ENCODE results near the gene STAP2. TPM values are rescaled to one million over a fixed set of nuclear protein-coding genes. Genes with fewer than 3 reads are reported as not detected.

STAP2 gene
- total and polyA plus RNA-seq, 10 of the 15 experiments (the other 5 are each of a cell fraction or from before 2014, with no cell fraction given): 0.84 to 22.4 (median 15.2) TPM

DNA sequence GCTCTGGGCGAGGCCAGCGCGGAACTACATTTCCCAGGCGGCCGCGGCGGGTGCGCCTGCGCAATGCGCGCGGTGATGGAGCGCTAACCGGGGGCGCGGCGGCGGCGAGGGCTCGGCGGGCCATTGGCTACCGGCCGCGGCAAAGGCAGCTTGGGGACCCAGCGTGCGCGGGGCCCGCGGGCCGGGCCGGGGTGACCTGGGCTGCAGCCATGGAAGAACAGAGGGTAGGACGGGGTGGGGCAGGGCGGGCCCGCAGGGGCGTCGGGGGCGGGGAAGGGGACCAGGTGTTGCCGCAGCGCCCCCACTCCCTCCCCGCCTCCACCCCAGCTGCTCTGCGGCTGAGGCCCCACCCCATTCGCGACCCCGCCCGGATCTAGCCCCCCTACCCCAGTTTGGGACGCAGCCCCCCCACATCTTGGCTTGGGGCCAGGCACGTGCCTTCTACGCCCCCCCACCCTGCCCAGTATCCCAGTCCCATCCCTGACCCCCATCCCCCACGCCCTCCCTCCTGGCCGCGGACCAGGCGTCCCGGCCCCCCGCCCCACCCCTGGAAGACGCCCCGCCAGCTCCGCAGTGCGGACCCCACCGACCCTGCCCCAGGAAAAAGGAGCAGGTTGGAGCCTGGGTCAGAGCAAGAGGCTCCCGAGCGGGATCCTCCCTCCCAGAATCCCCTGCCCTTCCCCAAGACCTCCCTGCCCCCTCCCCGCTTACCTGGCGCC, 33.9 kb downstream of the STAP2 start, which contains the start of gene FSD1:
FSD1 (plus strand) TSS at position 61 of the 719 bp plus-strand sequence; CDS start at position 210, 149 bp downstream.
- 0 out of 2 replicates have a peak within 1 kb of the TSS, but pooled peaks have one; percentile 33 for H3K4me2 ChIP-seq (ENCODE audit: control insufficient read depth, insufficient read depth)
- no peak for TF ChIP-seq RAD51 (IDR thresholded peaks at IDR 0.05)
- TF ChIP-seq PAX5 (IDR thresholded peaks at IDR 0.05; ENCODE audit: borderline replicate concordance, low read depth, low read length): no peak
- no peak for TF ChIP-seq MXI1 (IDR thresholded peaks at IDR 0.05; ENCODE audit: low read depth, low read length)
- no peak for TF ChIP-seq FOS (IDR thresholded peaks at IDR 0.05; ENCODE audit: borderline replicate concordance, extremely low read depth, insufficient read length)
- TF ChIP-seq SIX5 (IDR thresholded peaks at IDR 0.05; ENCODE audit: low read depth, low read length, severe bottlenecking): peak; percentile 89
- no peak for TF ChIP-seq CBFB (IDR thresholded peaks at IDR 0.05; ENCODE audit: low read depth)
- no peak for TF ChIP-seq CHD2 (IDR thresholded peaks at IDR 0.05; ENCODE audit: borderline replicate concordance, low read depth, low read length)
- no peak for TF ChIP-seq SRF (IDR thresholded peaks at IDR 0.05; ENCODE audit: low read depth in 2 of 2, low read length in 2 of 2)
- no peak for TF ChIP-seq PML (IDR thresholded peaks at IDR 0.05; ENCODE audit: low read length)
- TF ChIP-seq RFX5 (IDR thresholded peaks at IDR 0.05; ENCODE audit: low read depth, low read length): no peak
- TF ChIP-seq MEF2B (IDR thresholded peaks at IDR 0.05; ENCODE audit: partially characterized antibody, poor library complexity, severe bottlenecking): no peak
- TF ChIP-seq TARDBP (IDR thresholded peaks at IDR 0.05; ENCODE audit: borderline replicate concordance): no peak
- no peak for TF ChIP-seq EED (IDR thresholded peaks at IDR 0.05; ENCODE audit: low read depth)
- TF ChIP-seq IKZF1 (conservative IDR thresholded peaks at IDR 0.05): peak; percentile 74
- TF ChIP-seq TCF12 (IDR thresholded peaks at IDR 0.05; ENCODE audit: low read depth, low read length): no peak
- TF ChIP-seq FOXM1 (IDR thresholded peaks at IDR 0.05; ENCODE audit: low read depth, low read length): no peak
- peak; percentile 81 for TF ChIP-seq YY1 (IDR thresholded peaks at IDR 0.05; ENCODE audit: low read depth, low read length)
- TF ChIP-seq, protein P1, sequence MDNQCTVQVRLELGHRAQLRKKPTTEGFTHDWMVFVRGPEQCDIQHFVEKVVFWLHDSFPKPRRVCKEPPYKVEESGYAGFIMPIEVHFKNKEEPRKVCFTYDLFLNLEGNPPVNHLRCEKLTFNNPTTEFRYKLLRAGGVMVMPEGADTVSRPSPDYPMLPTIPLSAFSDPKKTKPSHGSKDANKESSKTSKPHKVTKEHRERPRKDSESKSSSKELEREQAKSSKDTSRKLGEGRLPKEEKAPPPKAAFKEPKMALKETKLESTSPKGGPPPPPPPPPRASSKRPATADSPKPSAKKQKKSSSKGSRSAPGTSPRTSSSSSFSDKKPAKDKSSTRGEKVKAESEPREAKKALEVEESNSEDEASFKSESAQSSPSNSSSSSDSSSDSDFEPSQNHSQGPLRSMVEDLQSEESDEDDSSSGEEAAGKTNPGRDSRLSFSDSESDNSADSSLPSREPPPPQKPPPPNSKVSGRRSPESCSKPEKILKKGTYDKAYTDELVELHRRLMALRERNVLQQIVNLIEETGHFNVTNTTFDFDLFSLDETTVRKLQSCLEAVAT (IDR thresholded peaks at IDR 0.05): no peak
- TF ChIP-seq, protein P2, sequence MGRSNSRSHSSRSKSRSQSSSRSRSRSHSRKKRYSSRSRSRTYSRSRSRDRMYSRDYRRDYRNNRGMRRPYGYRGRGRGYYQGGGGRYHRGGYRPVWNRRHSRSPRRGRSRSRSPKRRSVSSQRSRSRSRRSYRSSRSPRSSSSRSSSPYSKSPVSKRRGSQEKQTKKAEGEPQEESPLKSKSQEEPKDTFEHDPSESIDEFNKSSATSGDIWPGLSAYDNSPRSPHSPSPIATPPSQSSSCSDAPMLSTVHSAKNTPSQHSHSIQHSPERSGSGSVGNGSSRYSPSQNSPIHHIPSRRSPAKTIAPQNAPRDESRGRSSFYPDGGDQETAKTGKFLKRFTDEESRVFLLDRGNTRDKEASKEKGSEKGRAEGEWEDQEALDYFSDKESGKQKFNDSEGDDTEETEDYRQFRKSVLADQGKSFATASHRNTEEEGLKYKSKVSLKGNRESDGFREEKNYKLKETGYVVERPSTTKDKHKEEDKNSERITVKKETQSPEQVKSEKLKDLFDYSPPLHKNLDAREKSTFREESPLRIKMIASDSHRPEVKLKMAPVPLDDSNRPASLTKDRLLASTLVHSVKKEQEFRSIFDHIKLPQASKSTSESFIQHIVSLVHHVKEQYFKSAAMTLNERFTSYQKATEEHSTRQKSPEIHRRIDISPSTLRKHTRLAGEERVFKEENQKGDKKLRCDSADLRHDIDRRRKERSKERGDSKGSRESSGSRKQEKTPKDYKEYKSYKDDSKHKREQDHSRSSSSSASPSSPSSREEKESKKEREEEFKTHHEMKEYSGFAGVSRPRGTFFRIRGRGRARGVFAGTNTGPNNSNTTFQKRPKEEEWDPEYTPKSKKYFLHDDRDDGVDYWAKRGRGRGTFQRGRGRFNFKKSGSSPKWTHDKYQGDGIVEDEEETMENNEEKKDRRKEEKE (IDR thresholded peaks at IDR 0.05): no peak
- TF ChIP-seq POLR2AphosphoS5 (IDR thresholded peaks at IDR 0.05; ENCODE audit: low read length): no peak
- no peak for TF ChIP-seq BCL11A (IDR thresholded peaks at IDR 0.05; ENCODE audit: low read depth, low read length)

More for the DNA sequence above, 33.9 kb downstream of the STAP2 start, which contains the start of gene FSD1:
- CTCF ChIA-PET: no interaction called here
- in situ Hi-C loops (cut with MboI): no loop called here
- BruUV-seq (replicated peaks): no TSS peak
- H3K9ac ChIP-seq (ENCODE audit: control insufficient read depth, insufficient read depth, low read length): no peak within 1 kb of the TSS
- no peak for FAIRE-seq
- SMC1A ChIA-PET (ENCODE audit: uncharacterized antibody, unreplicated experiment): no interaction called here
- peak; percentile 98 for ATAC-seq
- POLR2A ChIA-PET: no interaction called here
- 2% methylated on average over 29 of the region's 63 CpGs for WGBS (ENCODE audit: insufficient coverage, insufficient replicate concordance, low lambda C conversion rate, missing lambda C conversion rate)
- H3K79me2 ChIP-seq (ENCODE audit: control insufficient read depth, insufficient read depth, low read length): no peaks in the 10 kb centered on the region
- no peaks in the 10 kb centered on the region for H3K4me1 ChIP-seq (ENCODE audit: control insufficient read depth, insufficient read depth, low read length)
- H2AFZ ChIP-seq (ENCODE audit: control insufficient read depth, low read depth, low read length): no peak within 1 kb of the TSS
- no peaks in the 10 kb centered on the region for H3K36me3 ChIP-seq (ENCODE audit: control insufficient read depth in 2 of 2, insufficient read depth in 2 of 2, low read length in 1 of 2)
- no peaks in the 10 kb centered on the region for H3K9me3 ChIP-seq (replicated peaks; ENCODE audit: control insufficient read depth, insufficient read depth, low read length)
- H4K20me1 ChIP-seq (ENCODE audit: control insufficient read depth, insufficient read depth): no peaks in the 10 kb centered on the region
- H3K27ac ChIP-seq (ENCODE audit: control insufficient read depth, insufficient read depth): no peak within 1 kb of the TSS
- intact Hi-C loops (cut with micrococcal nuclease; ENCODE audit: unreplicated experiment): no loop called here
- H3K4me3 ChIP-seq: no peak within 1 kb of the TSS; the same call in 1 of the 2 replicates
- no peak for DNase-seq (ENCODE audit: low read depth, low spot score)
- RAD21 ChIA-PET (ENCODE audit: unreplicated experiment): no interaction called here
- H3K27me3 ChIP-seq (replicated peaks in 1 of 2; ENCODE audit: control insufficient read depth in 2 of 2, insufficient read depth in 2 of 2, low read length in 1 of 2): no peaks in the 10 kb centered on the region

Data from GM12878 (cell line).